K562 (cell line): ENCODE results near the gene DOLPP1. TPM values are rescaled to one million over a fixed set of nuclear protein-coding genes. Genes with fewer than 3 reads are reported as not detected.

ENCODE experiments used
- ATAC-seq: fragments of 200-7000 bp; cut with Tn5 transposase; 3 replicates; pipeline ENCODE4 v1.9.1; 2020; ENCODE audit warnings: moderate library complexity
- BruUV-seq: library from RNA; stranded (reverse); fragments of 400-500 nt; replicated peaks from 2 replicates; lab custom pipeline; 2021; lab: Mats Ljungman, UMichigan
- CTCF ChIA-PET: fragments of 300-600 bp; formaldehyde crosslinking; extraction: SDS; loops from one replicate; lab custom pipeline; 2021; ENCODE audit warnings: low intra/inter-chr PET ratio; lab: Yijun Ruan, JAX
- POLR2A ChIA-PET: fragments of 300-600, 350-650 bp; sonication (Branson Sonifier 250); formaldehyde crosslinking; extraction: SDS; loops from one replicate; lab custom pipeline; 2021; ENCODE audit warnings: antibody characterized with exemption, inconsistent platforms; lab: Yijun Ruan, JAX
- DNase-seq, 4 experiments: peaks; one replicate each; pipeline versions ENCODE4 v3.0.0 to v3.0.0-alpha.2; 2011 to 2018; ENCODE audit warnings: low spot score in 3 of 4, mixed read lengths in 3 of 4; ENCODE audit errors: extremely low read depth in 1 of 4
- FAIRE-seq: peaks from 2 replicates; lab custom pipeline; 2011; peaks lifted over from hg19 to GRCh38; lab: Jason Lieb, UNC
- H2AFZ ChIP-seq: 2 replicates; pipeline ENCODE4 v1.6.0; 2011; ENCODE audit warnings: low read depth, low read length, control low read depth, inconsistent platforms
- H3K27ac ChIP-seq: fragments of 200-600 bp; 3 replicates; pipeline ENCODE4 v1.8.0; 2011; ENCODE audit warnings: low read depth, mild to moderate bottlenecking, control low read depth, inconsistent platforms, low read length, moderate library complexity, mixed read lengths; ENCODE audit errors: extremely low read depth
- H3K27me3 ChIP-seq, 2 experiments: fragments of 300-600 bp in 1 of 2; 2 replicates in 1 of 2; 3 replicates in 1 of 2; pipeline versions ENCODE4 v1.6.0 to v1.8.0; 2011; ENCODE audit warnings: inconsistent platforms in 2 of 2, low read length in 2 of 2, mild to moderate bottlenecking in 1 of 2, mixed read lengths in 1 of 2, moderate library complexity in 1 of 2; ENCODE audit not compliant: control insufficient read depth in 2 of 2, insufficient read depth in 2 of 2
- H3K36me3 ChIP-seq: fragments of 300-600 bp; 3 replicates; pipeline ENCODE4 v1.8.0; 2011; ENCODE audit warnings: mild to moderate bottlenecking, low read length, inconsistent platforms; ENCODE audit not compliant: control insufficient read depth, insufficient read depth
- H3K4me1 ChIP-seq, 2 experiments: fragments of 200-600 bp in 1 of 2; replicated peaks in 1 of 2; 2 replicates in 1 of 2; 3 replicates in 1 of 2; pipeline versions ENCODE4 v1.5.1 to v1.8.0; 2011; ENCODE audit warnings: inconsistent platforms in 2 of 2, low read length in 2 of 2, mild to moderate bottlenecking in 1 of 2, mixed read lengths in 1 of 2, moderate library complexity in 1 of 2; ENCODE audit not compliant: control insufficient read depth in 2 of 2, insufficient read depth in 2 of 2
- H3K4me2 ChIP-seq: 2 replicates; pipeline ENCODE4 v1.6.1; 2011; ENCODE audit warnings: low read length, control low read depth, inconsistent platforms, mixed read lengths; ENCODE audit not compliant: insufficient read depth
- H3K4me3 ChIP-seq: fragments of 200-600 bp; sonication (generic), shearing (Covaris generic); 2 replicates; pipeline ENCODE4 v1.5.1; 2016; ENCODE audit warnings: control low read depth, inconsistent platforms
- H3K79me2 ChIP-seq: fragments of 200-600 bp; 3 replicates; pipeline ENCODE4 v1.8.0; 2011; ENCODE audit warnings: low read length, inconsistent platforms; ENCODE audit not compliant: control insufficient read depth, insufficient read depth
- H3K9ac ChIP-seq, 2 experiments: 2 replicates each; pipeline versions ENCODE4 v1.6.0 to v1.6.1; 2011; ENCODE audit warnings: low read depth in 2 of 2, low read length in 2 of 2, control low read depth in 1 of 2, inconsistent platforms in 1 of 2, mild to moderate bottlenecking in 1 of 2, mixed read lengths in 1 of 2; ENCODE audit not compliant: insufficient read depth in 1 of 2
- H3K9me1 ChIP-seq: one replicate; pipeline ENCODE4 v1.6.0; 2011; ENCODE audit warnings: inconsistent platforms, mild to moderate bottlenecking, low read length, moderate library complexity; ENCODE audit not compliant: control insufficient read depth, insufficient read depth
- H3K9me3 ChIP-seq: replicated peaks from 2 replicates; pipeline ENCODE4 v1.5.1; 2011; ENCODE audit warnings: low read depth, low read length, inconsistent platforms; ENCODE audit not compliant: control insufficient read depth, insufficient read depth
- H4K20me1 ChIP-seq: replicated peaks from 2 replicates; pipeline ENCODE4 v1.6.1; 2011; ENCODE audit warnings: low read length, inconsistent platforms, mixed read lengths; ENCODE audit not compliant: control insufficient read depth, insufficient read depth
- CBFA2T3 ChIP-seq: fragments of 450-650 bp; IDR thresholded peaks from 2 replicates; pipeline ENCODE4 v1.6.1; 2017
- EHMT2 ChIP-seq: fragments of 450-650 bp; IDR thresholded peaks from 2 replicates; pipeline ENCODE4 v1.6.1; 2018; ENCODE audit warnings: antibody characterized with exemption
- NFXL1 ChIP-seq: fragments of 450-650 bp; formaldehyde crosslinking; IDR thresholded peaks from 2 replicates; pipeline ENCODE4 v1.4.0; 2021; ENCODE audit warnings: mild to moderate bottlenecking
- PML ChIP-seq: IDR thresholded peaks from 2 replicates; pipeline ENCODE4 v1.6.1; 2012; ENCODE audit warnings: low read length, inconsistent platforms
- U2AF2 ChIP-seq: fragments of 200-400 bp; formaldehyde crosslinking; optimal IDR thresholded peaks from 2 replicates; pipeline ENCODE3; 2017; ENCODE audit warnings: low read depth, mild to moderate bottlenecking, low read length
- VEZF1 ChIP-seq: fragments of 200-800 bp; sonication (Bioruptor generic); IDR thresholded peaks from 2 replicates; pipeline ENCODE4 v1.6.1; 2017; ENCODE audit warnings: missing genetic modification characterization, missing compliant biosample characterization
- ZNF76 ChIP-seq: fragments of 250-450 bp; sonication (Bioruptor Pico); IDR thresholded peaks from 2 replicates; pipeline ENCODE4 v1.4.0; 2020; ENCODE audit warnings: mild to moderate bottlenecking, moderate library complexity, borderline replicate concordance
- WGBS: fragments of 100-300 bp; shearing (Covaris generic); methylation state at CpG from one replicate; pipeline ENCODE4 v1.1.6; 2016; ENCODE audit warnings: low coverage, mixed read lengths; ENCODE audit not compliant: insufficient coverage; ENCODE audit errors: missing lambda C conversion rate; 5-methylcytosine and 5-hydroxymethylcytosine counted together
- in situ Hi-C: fragments of 300-500 bp; cut with MboI; formaldehyde crosslinking; loops from 4 replicates; pipeline ENCODE4 v1.15.0; 2018; ENCODE audit warnings: inconsistent platforms, mixed read lengths
- intact Hi-C: fragments of 100-400 bp; cut with micrococcal nuclease; formaldehyde crosslinking; loops from 2 replicates; pipeline ENCODE4 v1.14.2; 2022
- polyA plus RNA-seq, 8 experiments: library from polyadenylated mRNA; depleted of rRNA in 4 of 8; stranded (reverse) in 5 of 8; unstranded in 3 of 8; fragments of >200 nt; fragmentation: Nextera tagmentation in 2 of 8; fragmentation: Illumina TruSeq in 1 of 8; extraction: Ambion mirVana in 2 of 8; extraction: Trizol in 1 of 8; gene quantifications; 2 replicates each; pipeline versions ENCODE4 v1.2.1 to v1.2.3, GENCODE V29; 2011 to 2014; ENCODE audit warnings: inconsistent platforms in 1 of 8, missing spikeins in 1 of 8
- total RNA-seq, 7 experiments: library from RNA; depleted of rRNA in 6 of 7; stranded (reverse); fragments of >200 nt in 6 of 7; fragmentation: Illumina TruSeq in 2 of 7; extraction: Trizol in 2 of 7; gene quantifications; 2 replicates each; pipeline versions ENCODE4 v1.2.1 to v1.2.3, GENCODE V29; 2011 to 2021; ENCODE audit warnings: low replicate concordance in 1 of 7
- TF ChIP-seq, protein P1 (sequence below): sonication (generic); formaldehyde crosslinking; IDR thresholded peaks from 2 replicates; pipeline ENCODE4 v1.8.1; 2022; ENCODE audit warnings: missing genetic modification reagents

The DOLPP1 gene
- total and polyA plus RNA-seq, 9 of the 15 experiments (the other 6 are each of a cell fraction or from before 2014, with no cell fraction given), result 3.0 to 39.8 (median 30.5) TPM

- no peak overlapping the region for H3K27ac ChIP-seq
- no peak for TF ChIP-seq VEZF1 (CRISPR knock-in tag)
- peak; percentile 21; the same call in 1 of the 2 replicates for TF ChIP-seq CBFA2T3
- TF ChIP-seq, protein P1, sequence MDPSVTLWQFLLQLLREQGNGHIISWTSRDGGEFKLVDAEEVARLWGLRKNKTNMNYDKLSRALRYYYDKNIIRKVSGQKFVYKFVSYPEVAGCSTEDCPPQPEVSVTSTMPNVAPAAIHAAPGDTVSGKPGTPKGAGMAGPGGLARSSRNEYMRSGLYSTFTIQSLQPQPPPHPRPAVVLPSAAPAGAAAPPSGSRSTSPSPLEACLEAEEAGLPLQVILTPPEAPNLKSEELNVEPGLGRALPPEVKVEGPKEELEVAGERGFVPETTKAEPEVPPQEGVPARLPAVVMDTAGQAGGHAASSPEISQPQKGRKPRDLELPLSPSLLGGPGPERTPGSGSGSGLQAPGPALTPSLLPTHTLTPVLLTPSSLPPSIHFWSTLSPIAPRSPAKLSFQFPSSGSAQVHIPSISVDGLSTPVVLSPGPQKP (CRISPR knock-in tag), result no peak
- no peak for TF ChIP-seq EHMT2
- no peak for TF ChIP-seq PML
- TF ChIP-seq U2AF2, result no peak
- TF ChIP-seq ZNF76, result no peak
- no peak for TF ChIP-seq NFXL1 (CRISPR knock-in tag)
- FAIRE-seq (no peak), ATAC-seq (peak; percentile 59), DNase-seq (peak in 1 of 4 experiments; percentile 51)
- H3K9me1 ChIP-seq, result no peaks in the 10 kb centered on the region
- no peaks in the 10 kb centered on the region for H3K27me3 ChIP-seq
- BruUV-seq, result no TSS peak
- ChIA-PET CTCF (no interaction called here), POLR2A (interaction anchor here (0.7 to 5.2 kb wide), 2 partner anchors 11 to 44 kb away, joined by 3 to 35 read pairs; partner anchors contain the start of gene DOLPP1)
- H3K79me2 ChIP-seq, result no peaks in the 10 kb centered on the region; the same call in 2 of the 3 replicates
- 40% methylated on average over 3 of the region's 3 CpGs for WGBS
- peaks cover 67% of the 10 kb centered on the region for H3K36me3 ChIP-seq
- intact Hi-C loops (no loop called here), in situ Hi-C loops (no loop called here)
- no peaks in the 10 kb centered on the region; a peak in 2 of 5 replicates for H3K4me1 ChIP-seq
- peak overlapping the region in 1 of 2 experiments; percentile 66; a peak in 1 of 4 replicates for H3K9ac ChIP-seq
- no peak overlapping the region for H2AFZ ChIP-seq
- H4K20me1 ChIP-seq, result no peaks in the 10 kb centered on the region
- no peak overlapping the region for H3K4me3 ChIP-seq
- no peak overlapping the region for H3K4me2 ChIP-seq
- no peaks in the 10 kb centered on the region for H3K9me3 ChIP-seq
These were observed 43.7 kb downstream of the DOLPP1 start for GRCh38 chr9:129124506-129125069.
